ENCODE data around the gene FBXO7. TPM values are rescaled to one million over a fixed set of nuclear protein-coding genes. Genes with fewer than 3 reads are reported as not detected.

Gene FBXO7
- total and polyA plus RNA-seq, 9 of the 15 experiments (the other 6 are each of a cell fraction or from before 2014, with no cell fraction given) = 34.0 to 162 (median 85.2) TPM

GRCh38 chr22:32501836-32502752, 27.5 kb downstream of the FBXO7 start (continued):
- TF ChIP-seq TSHZ1 (CRISPR knock-in tag; IDR thresholded peaks at IDR 0.05) (no peak), RFX1 (IDR thresholded peaks at IDR 0.05) (no peak), THAP7 (CRISPR knock-in tag; IDR thresholded peaks at IDR 0.05) (no peak)

- WGBS (ENCODE audit: insufficient coverage, low coverage, missing lambda C conversion rate) = 67% methylated on average over 1 of the region's 7 CpGs
- no peak overlapping the region for H3K27ac ChIP-seq (ENCODE audit: extremely low read depth, low read depth, low read length)
- no peak overlapping the region for H3K4me3 ChIP-seq
- FAIRE-seq (no peak), ATAC-seq (no peak), DNase-seq (ENCODE audit: extremely low read depth in 1 of 4, low spot score in 3 of 4) (no peak)
- intact Hi-C loops (cut with micrococcal nuclease) = no loop called here
- no peak overlapping the region for H3K9ac ChIP-seq (ENCODE audit: insufficient read depth in 1 of 2, low read depth in 2 of 2, low read length in 2 of 2)
- no peaks in the 10 kb centered on the region for H4K20me1 ChIP-seq (replicated peaks; ENCODE audit: control insufficient read depth, insufficient read depth, low read length)
- no peaks in the 10 kb centered on the region; a peak in 1 of 5 replicates for H3K4me1 ChIP-seq (replicated peaks in 1 of 2; ENCODE audit: control insufficient read depth in 2 of 2, insufficient read depth in 2 of 2, low read length in 2 of 2)
- no peaks in the 10 kb centered on the region for H3K9me1 ChIP-seq (ENCODE audit: control insufficient read depth, insufficient read depth, low read length)
- no peaks in the 10 kb centered on the region for H3K27me3 ChIP-seq (ENCODE audit: control insufficient read depth in 2 of 2, insufficient read depth in 2 of 2, low read length in 2 of 2)
- no peak for TF ChIP-seq CBX3 (IDR thresholded peaks at IDR 0.05; ENCODE audit: borderline replicate concordance in 1 of 2, low read length in 2 of 2)
- TF ChIP-seq TBP (optimal IDR thresholded peaks at IDR 0.05; ENCODE audit: low read depth, low read length) = no peak
- TF ChIP-seq ELK3 (CRISPR knock-in tag; IDR thresholded peaks at IDR 0.05) = no peak
- TF ChIP-seq ARHGAP35 (IDR thresholded peaks at IDR 0.05; ENCODE audit: partially characterized antibody) = no peak
- no peak for TF ChIP-seq ZNF584 (CRISPR knock-in tag; IDR thresholded peaks at IDR 0.05; ENCODE audit: low read depth)
- no peak for TF ChIP-seq ASH1L (IDR thresholded peaks at IDR 0.05; ENCODE audit: borderline replicate concordance, low read depth, partially characterized antibody)
- CTCF ChIA-PET (ENCODE audit: low intra/inter-chr PET ratio) = no interaction called here
- no peak overlapping the region for H3K4me2 ChIP-seq (ENCODE audit: insufficient read depth, low read length)
- H3K79me2 ChIP-seq (ENCODE audit: control insufficient read depth, insufficient read depth, low read length) = no peaks in the 10 kb centered on the region
- H3K36me3 ChIP-seq (ENCODE audit: control insufficient read depth, insufficient read depth, low read length) = no peaks in the 10 kb centered on the region
- no peak overlapping the region for H2AFZ ChIP-seq (ENCODE audit: low read depth, low read length)
- H3K9me3 ChIP-seq (replicated peaks; ENCODE audit: control insufficient read depth, insufficient read depth, low read depth, low read length) = no peaks in the 10 kb centered on the region
- BruUV-seq (replicated peaks) = no TSS peak
- POLR2A ChIA-PET = interaction anchor here (1.2 to 2.2 kb wide), 3 partner anchors 8 to 15 kb away, joined by 4 to 6 read pairs (median 5); no protein-coding TSS in a partner anchor
- in situ Hi-C loops (cut with MboI) = no loop called here
Measured at GRCh38 chr22:32509045-32509444, 34.4 kb downstream of the FBXO7 start.
